Measurements from ENCODE around the gene SEPTIN7. TPM values are rescaled to one million over a fixed set of nuclear protein-coding genes. Genes with fewer than 3 reads are reported as not detected.

SEPTIN7 gene
- total and polyA plus RNA-seq, 4 donors: 270 to 357 (median 314) TPM

GRCh38 chr7:35781200-35781701, 19.6 kb upstream of the SEPTIN7 start:
- no peaks in the 10 kb centered on the region for H3K36me3 ChIP-seq (ENCODE audit: control insufficient read depth in 1 of 2, insufficient read depth in 2 of 2, low read length in 1 of 2)
- H3K9me3 ChIP-seq (ENCODE audit: control insufficient read depth, low read length): no peaks in the 10 kb centered on the region
- intact Hi-C loops (cut with DNase I): no loop called here
- no peak overlapping the region for H3K27ac ChIP-seq (ENCODE audit: low read depth in 1 of 2, low read length in 2 of 2)
- no peaks in the 10 kb centered on the region for H3K27me3 ChIP-seq (ENCODE audit: control insufficient read depth in 1 of 2, insufficient read depth in 2 of 2, low read length in 1 of 2)
- ATAC-seq (ENCODE audit: low FRiP score): no peak
- DNase-seq: no peak
- H3K4me1 ChIP-seq (ENCODE audit: control insufficient read depth in 1 of 2, insufficient read depth in 2 of 2, low read length in 2 of 2): no peaks in the 10 kb centered on the region
- H3K4me3 ChIP-seq (ENCODE audit: low read length in 2 of 2): no peak overlapping the region
- whole genome bisulfite sequencing, 2 donors: 84 to 86% methylated on average over 3 of the region's 3 CpGs

- no peak overlapping the region for H3K27ac ChIP-seq (ENCODE audit: low read depth in 1 of 2, low read length in 2 of 2)
- WGBS, 2 donors: 93 to 97% methylated on average over 9 of the region's 9 CpGs
Measured at GRCh38 chr7:35781767-35782515, 18.9 kb upstream of the SEPTIN7 start.

GRCh38 chr7:35784332-35784731, 16.5 kb upstream of the SEPTIN7 start:
- DNase-seq (no peak), ATAC-seq (ENCODE audit: low FRiP score) (no peak)
- 92 to 93% methylated on average over 3 of the region's 3 CpGs for WGBS, 2 donors
- Histone ChIP-seq H3K4me1 (ENCODE audit: control insufficient read depth in 1 of 2, insufficient read depth in 2 of 2, low read length in 2 of 2) (no peaks in the 10 kb centered on the region), H3K27me3 (ENCODE audit: control insufficient read depth in 1 of 2, insufficient read depth in 2 of 2, low read length in 1 of 2) (no peaks in the 10 kb centered on the region), H3K9me3 (ENCODE audit: control insufficient read depth, low read length) (no peaks in the 10 kb centered on the region), H3K36me3 (ENCODE audit: control insufficient read depth in 1 of 2, insufficient read depth in 2 of 2, low read length in 1 of 2) (no peaks in the 10 kb centered on the region), H3K4me3 (ENCODE audit: low read length in 2 of 2) (no peak overlapping the region), H3K27ac (ENCODE audit: low read depth in 1 of 2, low read length in 2 of 2) (no peak overlapping the region)
- intact Hi-C loops (cut with DNase I): no loop called here

More at GRCh38 chr7:35781767-35782515, 18.9 kb upstream of the SEPTIN7 start:
- no peaks in the 10 kb centered on the region for H3K36me3 ChIP-seq (ENCODE audit: control insufficient read depth in 1 of 2, insufficient read depth in 2 of 2, low read length in 1 of 2)
- H3K27me3 ChIP-seq (ENCODE audit: control insufficient read depth in 1 of 2, insufficient read depth in 2 of 2, low read length in 1 of 2): no peaks in the 10 kb centered on the region
- no peak overlapping the region for H3K4me3 ChIP-seq (ENCODE audit: low read length in 2 of 2)
- ATAC-seq (ENCODE audit: low FRiP score) (no peak), DNase-seq (no peak)
- intact Hi-C loops (cut with DNase I): no loop called here
- no peaks in the 10 kb centered on the region for H3K4me1 ChIP-seq (ENCODE audit: control insufficient read depth in 1 of 2, insufficient read depth in 2 of 2, low read length in 2 of 2)
- H3K9me3 ChIP-seq (ENCODE audit: control insufficient read depth, low read length): no peaks in the 10 kb centered on the region

- Histone ChIP-seq H3K4me3 (ENCODE audit: low read length in 2 of 2) (no peak overlapping the region), H3K4me1 (ENCODE audit: control insufficient read depth in 1 of 2, insufficient read depth in 2 of 2, low read length in 2 of 2) (no peaks in the 10 kb centered on the region), H3K27ac (ENCODE audit: low read depth in 1 of 2, low read length in 2 of 2) (no peak overlapping the region), H3K36me3 (ENCODE audit: control insufficient read depth in 1 of 2, insufficient read depth in 2 of 2, low read length in 1 of 2) (no peaks in the 10 kb centered on the region), H3K9me3 (ENCODE audit: control insufficient read depth, low read length) (no peaks in the 10 kb centered on the region), H3K27me3 (ENCODE audit: control insufficient read depth in 1 of 2, insufficient read depth in 2 of 2, low read length in 1 of 2) (no peaks in the 10 kb centered on the region)
- ATAC-seq (ENCODE audit: low FRiP score) (no peak), DNase-seq (no peak)
- intact Hi-C loops (cut with DNase I): no loop called here
- 94 to 96% methylated on average over 2 of the region's 2 CpGs for WGBS, 2 donors
Measured at GRCh38 chr7:35785250-35785649, 15.6 kb upstream of the SEPTIN7 start.

GRCh38 chr7:35787925-35788324, 12.9 kb upstream of the SEPTIN7 start:
- intact Hi-C loops (cut with DNase I): no loop called here
- H3K27ac ChIP-seq (ENCODE audit: low read depth in 1 of 2, low read length in 2 of 2): no peak overlapping the region
- H3K9me3 ChIP-seq (ENCODE audit: control insufficient read depth, low read length): no peaks in the 10 kb centered on the region
- H3K4me1 ChIP-seq (ENCODE audit: control insufficient read depth in 1 of 2, insufficient read depth in 2 of 2, low read length in 2 of 2): peaks cover 0 to 2% of the 10 kb centered on the region in 2 donors
- H3K4me3 ChIP-seq (ENCODE audit: low read length in 2 of 2): no peak overlapping the region
- no peaks in the 10 kb centered on the region for H3K27me3 ChIP-seq (ENCODE audit: control insufficient read depth in 1 of 2, insufficient read depth in 2 of 2, low read length in 1 of 2)
- no peaks in the 10 kb centered on the region for H3K36me3 ChIP-seq (ENCODE audit: control insufficient read depth in 1 of 2, insufficient read depth in 2 of 2, low read length in 1 of 2)
- DNase-seq: no peak
- ATAC-seq (ENCODE audit: low FRiP score): no peak
- WGBS, 2 donors: 58 to 71% methylated on average over 2 of the region's 2 CpGs

- DNase-seq (no peak), ATAC-seq (ENCODE audit: low FRiP score) (peak; percentile 62)
- no peak overlapping the region for H3K4me3 ChIP-seq (ENCODE audit: low read length in 2 of 2)
- H3K27ac ChIP-seq (ENCODE audit: low read depth in 1 of 2, low read length in 2 of 2): peak overlapping the region; percentile 57 to 63
- H3K4me1 ChIP-seq (ENCODE audit: control insufficient read depth in 1 of 2, insufficient read depth in 2 of 2, low read length in 2 of 2): peaks cover 0 to 5% of the 10 kb centered on the region in 2 donors
- no peaks in the 10 kb centered on the region for H3K36me3 ChIP-seq (ENCODE audit: control insufficient read depth in 1 of 2, insufficient read depth in 2 of 2, low read length in 1 of 2)
- WGBS, 2 donors: 30 to 50% methylated on average over 1 of the region's 1 CpG
- no peaks in the 10 kb centered on the region for H3K27me3 ChIP-seq (ENCODE audit: control insufficient read depth in 1 of 2, insufficient read depth in 2 of 2, low read length in 1 of 2)
- H3K9me3 ChIP-seq (ENCODE audit: control insufficient read depth, low read length): no peaks in the 10 kb centered on the region
- intact Hi-C loops (cut with DNase I): loop anchor here (10.0 kb wide), 2 partner anchors 78 to 322 kb away; no protein-coding TSS in a partner anchor
Measured at GRCh38 chr7:35792472-35792871, 8.4 kb upstream of the SEPTIN7 start.

GRCh38 chr7:35792873-35793489, 7.9 kb upstream of the SEPTIN7 start:
- no peaks in the 10 kb centered on the region for H3K27me3 ChIP-seq (ENCODE audit: control insufficient read depth in 1 of 2, insufficient read depth in 2 of 2, low read length in 1 of 2)
- no peak for DNase-seq
- no peak overlapping the region for H3K4me3 ChIP-seq (ENCODE audit: low read length in 2 of 2)
- peak; percentile 87 for ATAC-seq (ENCODE audit: low FRiP score)
- H3K9me3 ChIP-seq (ENCODE audit: control insufficient read depth, low read length): no peaks in the 10 kb centered on the region
- 1 to 6% methylated on average over 4 of the region's 4 CpGs for WGBS, 2 donors
- peak overlapping the region; percentile 76 to 94 for H3K27ac ChIP-seq (ENCODE audit: low read depth in 1 of 2, low read length in 2 of 2)
- intact Hi-C loops (cut with DNase I): loop anchor here (10.0 kb wide), 2 partner anchors 78 to 322 kb away; no protein-coding TSS in a partner anchor
- H3K4me1 ChIP-seq (ENCODE audit: control insufficient read depth in 1 of 2, insufficient read depth in 2 of 2, low read length in 2 of 2): peaks cover 0 to 5% of the 10 kb centered on the region in 2 donors
- no peaks in the 10 kb centered on the region for H3K36me3 ChIP-seq (ENCODE audit: control insufficient read depth in 1 of 2, insufficient read depth in 2 of 2, low read length in 1 of 2)

- Histone ChIP-seq H3K9me3 (ENCODE audit: control insufficient read depth, low read length) (no peaks in the 10 kb centered on the region), H3K4me3 (ENCODE audit: low read length in 2 of 2) (no peak overlapping the region), H3K36me3 (ENCODE audit: control insufficient read depth in 1 of 2, insufficient read depth in 2 of 2, low read length in 1 of 2) (no peaks in the 10 kb centered on the region), H3K27ac (ENCODE audit: low read depth in 1 of 2, low read length in 2 of 2) (no peak overlapping the region), H3K4me1 (ENCODE audit: control insufficient read depth in 1 of 2, insufficient read depth in 2 of 2, low read length in 2 of 2) (peaks cover 0 to 5% of the 10 kb centered on the region in 2 donors), H3K27me3 (ENCODE audit: control insufficient read depth in 1 of 2, insufficient read depth in 2 of 2, low read length in 1 of 2) (no peaks in the 10 kb centered on the region)
- ATAC-seq (ENCODE audit: low FRiP score) (no peak), DNase-seq (no peak)
- 91 to 99% methylated on average over 5 of the region's 5 CpGs for WGBS, 2 donors
- intact Hi-C loops (cut with DNase I): loop anchor here (10.0 kb wide), 2 partner anchors 83 to 317 kb away; no protein-coding TSS in a partner anchor
Measured at GRCh38 chr7:35797311-35797710, 3.5 kb upstream of the SEPTIN7 start.

Data from aorta (tissue), 5 donors.